Activated CD4-positive, CD25-positive, alpha-beta regulatory T cell treated with anti-CD3 and anti-CD28 coated beads, Interleukin-2, amount 50 U/mL, for 72 hours (primary cell): ENCODE results near the gene UAP1L1.

ENCODE experiments used
- DNase-seq: peaks from one replicate; pipeline ENCODE4 v3.0.0; 2021

UAP1L1 gene

DNA sequence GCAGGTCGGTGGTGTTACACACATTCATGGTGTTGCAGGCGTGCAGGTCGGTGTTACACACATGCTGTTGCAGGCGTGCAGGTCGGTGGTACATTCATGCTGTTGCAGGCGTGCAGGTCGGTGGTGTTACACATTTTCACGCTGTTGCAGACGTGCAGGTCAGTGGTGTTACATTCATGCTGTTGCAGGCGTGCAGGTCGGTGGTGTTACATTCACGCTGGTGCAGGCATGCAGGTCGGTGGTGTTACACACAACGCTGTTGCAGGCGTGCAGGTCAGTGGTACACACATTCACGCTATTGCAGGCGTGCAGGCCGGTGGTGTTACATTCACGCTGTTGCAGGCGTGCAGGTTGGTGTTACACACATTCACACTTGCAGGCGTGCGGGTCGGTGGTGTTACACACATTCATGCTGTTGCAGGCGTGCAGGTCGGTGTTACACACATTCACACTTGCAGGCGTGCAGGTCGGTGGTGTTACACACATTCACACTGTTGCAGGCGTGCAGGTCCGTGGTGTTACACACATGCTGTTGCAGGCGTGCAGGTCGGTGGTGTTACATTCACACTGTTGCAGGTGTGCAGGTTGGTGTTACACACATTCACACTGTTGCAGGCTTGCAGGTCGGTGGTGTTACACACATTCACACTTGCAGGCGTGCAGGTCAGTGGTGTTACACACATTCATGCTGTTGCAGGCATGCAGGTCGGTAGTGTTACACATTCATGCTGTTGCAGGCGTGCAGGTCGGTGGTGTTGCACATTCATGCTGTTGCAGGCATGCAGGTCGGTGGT is 26.1 kb downstream of the UAP1L1 start:
- no peak for DNase-seq

GRCh38 chr9:137105814-137106661 is 28.7 kb downstream of the UAP1L1 start:
- DNase-seq = no peak

DNA sequence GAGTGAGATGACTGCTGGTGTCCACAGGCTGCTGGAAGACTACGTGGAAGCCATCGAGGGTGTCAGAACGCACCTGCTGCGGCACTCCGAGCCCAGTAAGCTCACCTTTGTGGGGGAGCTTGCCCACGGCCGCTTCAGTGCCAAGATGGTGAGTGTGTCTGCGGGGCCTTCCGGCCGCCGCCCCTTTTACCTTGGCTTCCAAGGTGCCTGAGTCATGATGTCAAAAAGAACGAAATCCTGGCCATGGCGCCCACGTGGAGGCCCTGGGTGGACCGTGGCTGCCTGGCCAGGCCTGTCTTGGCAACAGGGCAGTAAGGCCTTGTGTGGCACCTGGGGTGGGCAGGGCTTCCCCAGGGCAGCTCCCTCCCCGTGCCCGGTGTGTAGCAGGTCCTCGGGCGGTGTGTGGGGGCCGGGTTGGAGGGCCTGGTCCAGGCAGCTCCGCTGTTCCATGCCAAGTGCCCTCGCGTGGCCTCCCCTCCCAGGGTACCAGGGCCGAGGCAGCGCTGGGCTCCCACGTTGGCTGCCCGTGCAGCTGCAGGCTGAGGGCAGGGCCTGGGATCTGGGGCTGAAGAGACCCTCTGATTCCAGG is 29.4 kb downstream of the UAP1L1 start:
- DNase-seq = no peak

DNA sequence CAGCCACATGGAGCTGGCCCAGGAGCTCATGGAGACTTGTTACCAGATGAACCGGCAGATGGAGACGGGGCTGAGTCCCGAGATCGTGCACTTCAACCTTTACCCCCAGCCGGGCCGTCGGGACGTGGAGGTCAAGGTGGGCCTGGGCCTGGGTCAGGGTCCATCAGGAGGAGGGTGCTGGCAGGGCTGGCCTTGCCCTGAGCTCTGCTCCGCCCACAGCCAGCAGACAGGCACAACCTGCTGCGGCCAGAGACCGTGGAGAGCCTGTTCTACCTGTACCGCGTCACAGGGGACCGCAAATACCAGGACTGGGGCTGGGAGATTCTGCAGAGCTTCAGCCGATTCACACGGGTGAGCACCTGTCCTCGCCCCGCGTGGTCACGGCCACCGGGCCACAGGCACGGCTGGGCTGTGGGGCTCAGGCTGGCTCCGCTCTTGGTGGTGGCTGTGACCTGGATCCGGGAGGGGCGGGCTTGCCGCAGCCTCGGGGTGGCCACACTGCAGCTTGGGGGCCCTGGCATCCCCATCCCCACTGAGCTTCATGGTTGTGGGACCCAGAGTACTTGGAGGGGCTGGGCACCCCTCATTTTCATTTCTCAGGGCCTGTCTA is 30.1 kb downstream of the UAP1L1 start:
- DNase-seq = no peak

- no peak for DNase-seq
Measured at GRCh38 chr9:137107982-137108381, 30.7 kb downstream of the UAP1L1 start.

- no peak for DNase-seq
Measured at GRCh38 chr9:137108608-137109249, 31.4 kb downstream of the UAP1L1 start.

DNA sequence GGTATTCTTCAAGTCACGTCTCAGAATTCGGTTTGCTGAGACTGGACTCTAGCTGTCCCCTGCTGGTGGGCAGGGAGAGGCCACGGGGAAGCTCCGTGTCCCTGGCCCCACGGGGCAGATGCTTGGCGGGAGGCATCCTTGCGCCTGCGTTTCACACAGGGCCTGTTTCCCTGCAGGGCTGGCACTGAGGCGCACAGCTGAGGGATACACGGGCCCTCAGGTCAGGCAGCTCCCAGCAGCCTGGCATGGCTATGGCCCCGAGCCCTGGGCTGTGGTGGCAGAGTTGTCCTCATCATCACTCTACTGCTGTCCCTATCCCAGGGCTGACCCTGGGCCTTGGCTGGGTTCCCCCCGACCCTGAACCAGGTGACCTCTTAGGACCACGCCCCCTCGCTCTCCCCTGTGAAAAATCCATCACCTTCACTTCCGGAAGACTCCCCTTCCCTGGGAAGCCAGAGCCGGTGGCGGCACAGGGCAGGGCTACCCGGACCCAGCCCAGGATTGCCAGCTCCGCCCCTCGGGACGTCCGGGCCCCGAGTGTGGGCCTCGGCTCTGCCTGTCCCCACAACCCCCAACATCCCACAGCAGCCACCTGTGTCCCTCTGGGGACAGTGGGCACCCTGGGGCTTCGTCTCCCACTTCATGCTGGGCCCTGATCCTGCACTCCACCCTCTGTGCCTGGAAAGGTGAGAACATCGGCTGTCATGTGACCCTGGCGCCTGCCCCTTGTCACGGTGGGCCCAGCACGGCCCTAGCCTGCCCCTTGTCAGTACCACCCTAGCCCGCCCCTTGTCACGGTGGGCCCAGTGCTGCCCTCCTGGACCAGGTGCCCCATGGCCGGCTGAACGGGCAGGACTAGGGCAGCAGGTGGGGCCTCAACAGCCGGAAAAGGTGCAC is 32.2 kb downstream of the UAP1L1 start:
- no peak for DNase-seq

- DNase-seq = no peak
Measured at GRCh38 chr9:137110147-137110910, 33.0 kb downstream of the UAP1L1 start.

GRCh38 chr9:137110911-137111787 is 33.8 kb downstream of the UAP1L1 start:
- DNase-seq = no peak

DNA sequence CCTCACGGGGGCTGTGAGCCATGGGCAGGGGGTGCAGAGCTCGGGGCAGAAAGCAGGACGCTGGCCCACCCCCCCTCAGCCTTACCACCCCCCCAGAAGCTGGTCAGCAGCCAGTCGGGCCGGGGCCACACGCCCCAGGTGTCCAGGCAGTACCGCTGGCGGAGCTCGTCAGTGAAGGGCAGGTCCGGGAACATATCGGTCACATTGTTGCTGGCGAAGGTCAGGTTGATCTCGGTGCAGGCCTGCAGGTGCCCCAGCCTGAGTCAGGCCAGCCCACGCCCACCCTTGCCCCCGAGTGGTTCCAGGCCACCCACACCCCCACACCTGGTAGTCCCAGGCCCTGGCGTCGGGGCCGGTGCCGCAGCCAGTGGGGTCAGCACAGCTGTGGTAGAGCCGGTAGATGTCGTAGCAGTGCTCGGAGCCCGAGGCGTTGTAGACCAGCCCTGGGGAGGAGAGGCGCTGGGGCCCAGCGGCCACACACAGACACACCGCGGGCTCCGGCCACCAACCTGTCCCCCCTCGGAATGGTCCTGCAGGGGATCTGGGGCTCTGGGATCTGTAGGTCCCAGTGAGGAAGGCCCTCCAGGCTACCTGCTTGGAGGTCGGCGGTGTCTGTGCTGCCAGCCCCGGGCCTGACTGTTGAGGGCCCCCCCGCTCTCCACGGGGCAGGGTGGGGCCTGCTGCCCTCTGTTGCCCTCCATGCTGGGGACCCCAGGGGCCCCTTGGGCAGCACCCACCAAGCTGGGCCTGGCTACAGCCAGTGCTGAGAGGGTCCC is 34.7 kb downstream of the UAP1L1 start:
- DNase-seq = no peak

GRCh38 chr9:137112564-137113384 is 35.5 kb downstream of the UAP1L1 start:
- DNase-seq = no peak

- DNase-seq = no peak
Measured at GRCh38 chr9:137113385-137114159, 36.3 kb downstream of the UAP1L1 start.

DNA sequence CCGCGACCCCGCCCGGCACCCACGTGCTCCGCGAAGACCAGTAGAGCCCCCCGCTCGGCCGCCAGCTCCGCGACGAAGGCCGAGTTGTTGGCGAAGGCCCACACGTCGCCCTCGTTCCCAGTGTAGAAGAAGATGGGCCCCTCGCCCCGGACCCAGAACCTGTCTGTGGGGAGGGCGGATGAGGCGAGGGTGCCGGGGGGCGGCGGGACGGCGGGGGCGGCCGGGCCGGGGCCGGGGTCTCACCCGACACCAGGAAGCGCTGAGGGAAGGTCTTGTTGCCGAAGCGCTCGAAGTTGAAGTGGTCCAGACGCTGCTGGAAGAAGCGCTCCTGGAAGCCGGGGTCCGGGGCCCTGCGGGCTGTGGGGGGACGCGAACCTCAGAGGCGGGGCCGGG is 36.9 kb downstream of the UAP1L1 start:
- DNase-seq = no peak

- DNase-seq = peak; percentile 86
Measured at GRCh38 chr9:137114613-137115393, 37.5 kb downstream of the UAP1L1 start, which contains the start of gene DPP7. TSS of gene DPP7 (minus strand) at chr9:137114733. CDS start at chr9:137114713, 20 bp downstream.

DNA sequence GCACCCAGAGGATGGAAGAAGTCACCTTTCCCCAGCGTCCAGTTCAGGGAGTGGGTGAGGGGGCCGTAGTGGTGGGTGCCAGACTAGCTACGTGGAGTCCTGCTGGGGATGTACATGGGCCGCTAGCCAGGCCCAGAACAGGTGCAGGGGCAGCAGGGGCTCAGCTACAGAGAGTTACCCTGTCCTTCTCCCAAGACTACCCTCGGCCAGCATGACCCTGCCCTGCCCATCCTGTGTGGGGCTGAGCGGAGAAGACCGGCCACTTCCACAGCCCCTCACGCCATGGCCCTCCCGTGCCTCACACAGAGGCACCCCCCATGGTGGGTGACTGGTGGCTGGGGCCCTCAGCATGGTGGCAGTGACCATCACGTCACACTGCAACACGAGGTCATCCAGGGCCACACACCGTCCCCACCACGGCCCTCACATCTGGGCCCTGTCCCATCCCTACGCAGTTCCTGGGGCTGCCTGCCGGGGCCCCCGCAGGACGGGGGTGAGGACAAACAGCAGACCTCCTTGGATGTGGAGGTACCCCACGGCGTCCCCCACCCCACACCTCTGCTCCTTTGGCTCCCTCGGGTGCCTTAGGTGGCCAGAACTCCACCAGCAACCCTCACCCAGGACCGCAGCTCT is 38.2 kb downstream of the UAP1L1 start:
- no peak for DNase-seq

DNA sequence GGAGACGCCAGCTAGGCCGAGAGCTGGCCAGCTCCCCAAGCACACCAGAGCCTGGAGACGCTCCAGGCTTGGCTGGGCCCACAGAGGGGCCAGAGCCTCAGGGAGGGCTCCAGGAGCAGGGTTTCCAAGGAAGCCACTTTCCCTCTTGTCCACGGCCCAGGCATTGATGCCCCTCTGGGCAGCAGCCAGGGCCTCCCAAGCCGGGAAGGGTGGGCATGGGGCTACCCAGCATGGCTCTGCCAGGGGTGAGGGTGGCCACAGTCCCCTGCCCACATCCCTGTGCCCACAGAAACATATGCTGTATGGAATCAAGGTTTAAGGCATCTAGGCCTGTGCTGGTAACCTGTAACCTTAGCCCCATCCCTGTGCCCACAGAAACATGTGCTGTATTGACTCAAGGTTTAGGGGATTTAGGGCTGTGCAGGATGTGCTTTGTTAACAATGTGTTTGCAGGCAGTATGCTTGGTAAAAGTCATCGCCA is 38.8 kb downstream of the UAP1L1 start:
- DNase-seq = no peak
